Left kidney (tissue), 2 donors: ENCODE results near the gene CELSR1. TPM values are rescaled to one million over a fixed set of nuclear protein-coding genes. Genes with fewer than 3 reads are reported as not detected.
"Not testable (repeated sequence)": the region's sequence is repeated elsewhere in the genome, so short reads cannot be mapped to it uniquely, and the experiment has no call there.

ENCODE experiments used
- DNase-seq: peaks from one replicate; pipeline ENCODE4 v3.0.0-alpha.2; 2013
- polyA plus RNA-seq: library from polyadenylated mRNA; unstranded; fragments of 120-200 nt; gene quantifications from one replicate; pipeline ENCODE4 v1.2.1, GENCODE V29; 2013; ENCODE audit not compliant: insufficient read length

Gene CELSR1
- polyA plus RNA-seq, 1 donor, result 26.1 TPM

DNA sequence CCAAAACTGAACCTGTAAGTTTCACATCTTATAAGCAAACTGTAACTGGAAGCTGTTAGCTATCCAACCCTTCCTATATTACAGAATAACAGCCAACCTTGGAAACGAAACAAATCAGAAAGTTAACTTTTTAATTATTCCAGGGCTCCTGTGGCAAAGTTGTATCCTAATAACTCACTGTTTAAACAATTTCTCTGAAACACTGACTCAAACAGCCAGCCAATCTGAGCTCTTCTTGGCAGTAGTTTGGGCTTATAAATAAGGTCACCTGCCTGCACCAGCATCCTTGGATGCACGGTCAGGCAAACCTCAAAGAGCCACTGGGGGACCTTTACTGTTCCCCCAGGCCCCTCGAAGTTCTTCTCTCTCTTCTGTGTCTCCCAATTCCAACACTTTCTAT, 5.0 kb downstream of the CELSR1 start:
- DNase-seq, result no peak

DNA sequence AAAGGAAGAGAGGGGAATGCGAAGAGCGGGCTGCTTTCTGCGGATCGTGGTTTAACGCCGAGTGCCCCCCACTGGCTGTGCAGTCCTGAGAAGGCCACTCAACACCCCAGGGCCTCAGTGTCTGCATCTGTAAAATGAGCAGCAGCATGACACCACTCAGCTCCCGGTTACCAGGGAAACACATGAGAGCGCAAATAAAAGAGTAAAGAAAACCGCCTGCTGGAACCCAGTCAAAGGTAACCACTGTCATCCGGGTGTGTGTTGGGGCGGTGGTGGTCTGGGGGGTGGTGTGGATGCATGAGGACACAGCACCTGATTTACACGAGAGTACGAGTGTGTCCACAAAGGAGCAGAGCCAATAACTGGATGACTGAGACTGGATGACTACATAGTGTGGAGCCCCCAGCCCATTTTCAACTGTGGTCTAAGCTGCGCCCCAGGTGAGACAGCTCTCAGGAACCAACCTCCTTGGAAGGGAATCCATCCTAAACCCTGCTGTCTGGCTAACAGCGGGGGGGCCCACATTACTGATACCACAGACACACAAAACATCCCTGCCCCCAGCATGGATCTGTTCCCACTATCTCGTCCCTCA, 5.7 kb downstream of the CELSR1 start:
- DNase-seq, result no peak

DNA sequence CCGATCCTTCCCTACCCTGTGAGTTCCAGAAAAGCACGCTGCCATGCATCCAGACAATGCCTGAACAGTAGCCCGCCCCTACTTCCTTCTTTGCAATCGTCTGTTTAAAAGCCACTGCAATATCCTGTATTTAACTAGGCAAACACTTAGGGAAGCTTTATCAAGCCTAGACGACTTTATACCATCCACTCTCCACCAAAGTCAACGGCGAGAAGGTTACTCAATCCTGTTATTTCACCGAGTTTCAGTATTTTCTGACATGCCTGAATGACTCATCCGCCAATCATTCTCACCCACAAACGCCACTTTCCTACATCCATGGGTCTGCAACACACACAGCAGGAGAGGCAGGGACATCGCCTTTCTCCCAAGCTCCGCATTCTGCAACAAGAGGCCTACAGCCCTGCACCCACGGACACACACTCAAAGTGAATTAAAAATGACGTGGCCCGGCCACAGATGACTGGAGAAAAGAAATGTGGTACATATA, 9.3 kb downstream of the CELSR1 start:
- DNase-seq, result no peak

- no peak for DNase-seq
Observed at GRCh38 chr22:46526244-46526839, 11.1 kb downstream of the CELSR1 start.

DNA sequence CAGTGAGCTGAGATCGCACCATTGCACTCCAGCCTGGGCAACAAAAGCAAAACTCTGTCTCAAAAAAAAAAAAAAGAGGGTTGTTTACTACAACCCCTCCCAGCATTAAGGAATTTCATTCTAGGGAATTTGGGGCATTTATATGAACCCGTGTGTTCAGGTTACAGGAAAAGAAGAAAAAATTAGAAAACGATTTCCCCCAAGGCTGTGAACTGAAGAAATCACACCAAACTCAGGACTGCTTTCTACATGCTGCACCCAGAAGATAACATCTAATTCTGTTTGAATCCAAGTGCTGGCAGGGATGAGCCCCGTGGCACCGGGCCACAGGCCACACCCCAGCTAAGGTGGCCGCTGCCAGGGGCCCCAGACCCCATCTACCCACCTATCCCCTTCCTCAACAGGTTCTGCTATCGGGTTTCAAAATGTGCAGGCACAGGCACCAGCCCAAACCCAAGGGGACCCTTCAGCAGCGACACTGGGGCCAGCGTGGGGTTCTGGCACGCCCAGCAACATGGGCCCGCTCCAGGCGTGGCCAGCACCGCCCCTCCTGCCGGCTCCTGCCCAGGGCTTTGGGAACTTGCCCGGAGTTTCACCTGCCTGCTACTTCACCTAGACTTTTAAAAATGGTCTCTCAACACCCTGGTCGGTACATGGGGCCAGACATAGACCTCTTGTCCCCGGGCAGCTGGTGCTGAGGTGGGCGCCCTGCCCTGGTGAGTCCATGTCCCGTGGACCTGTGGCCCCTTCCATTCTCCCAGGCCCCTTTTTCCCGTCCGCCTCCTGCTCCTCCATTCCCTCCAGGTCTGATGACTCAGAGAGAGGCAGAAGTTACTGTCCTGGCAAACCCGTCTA, 11.8 kb downstream of the CELSR1 start:
- no peak for DNase-seq

- DNase-seq, result no peak
Observed at GRCh38 chr22:46524203-46524740, 13.1 kb downstream of the CELSR1 start.

GRCh38 chr22:46522797-46523196, 14.6 kb downstream of the CELSR1 start:
- no peak for DNase-seq

DNA sequence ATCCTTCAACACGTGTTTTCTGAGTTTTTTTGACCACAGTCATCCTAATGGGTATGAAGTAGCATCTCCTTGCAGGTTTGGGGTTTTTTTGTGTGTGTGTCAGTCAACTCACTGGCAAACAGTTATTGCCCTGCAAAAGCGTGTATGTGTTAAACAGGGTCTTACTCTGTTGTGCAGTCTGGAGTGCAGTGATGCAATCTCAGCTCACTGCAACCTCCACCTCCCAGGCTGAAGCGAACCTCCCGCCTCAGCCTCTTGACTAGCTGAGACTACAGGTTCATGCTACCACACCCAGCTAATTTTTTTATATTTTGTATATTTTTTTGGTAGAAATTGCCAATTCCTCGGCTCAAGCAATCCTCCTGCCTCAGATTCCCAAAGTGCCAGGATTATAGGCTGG, 15.4 kb downstream of the CELSR1 start:
- DNase-seq, result no peak

GRCh38 chr22:46520880-46521279, 16.5 kb downstream of the CELSR1 start:
- no peak for DNase-seq

DNA sequence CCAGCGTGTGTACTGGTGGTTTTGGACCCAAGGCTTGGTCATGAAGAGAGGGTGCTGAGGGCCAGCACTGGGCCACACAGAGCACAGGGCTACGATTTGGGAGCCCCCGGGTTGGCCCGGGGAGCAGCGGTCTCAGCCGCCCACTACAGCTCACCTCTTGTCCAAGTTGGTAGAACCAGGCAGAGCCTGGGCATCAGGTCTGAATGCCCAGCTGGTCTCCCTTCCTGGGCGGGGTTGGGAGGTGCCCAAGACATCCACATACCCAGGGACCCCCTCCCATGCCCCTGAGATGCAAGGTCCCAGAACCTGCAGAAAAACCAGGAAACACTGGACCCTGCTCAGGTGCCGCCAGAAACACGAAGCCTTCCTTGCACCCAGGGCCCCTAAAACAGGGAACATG, 18.0 kb downstream of the CELSR1 start:
- no peak for DNase-seq

- no peak for DNase-seq
Observed at GRCh38 chr22:46518542-46519325, 18.7 kb downstream of the CELSR1 start.

DNA sequence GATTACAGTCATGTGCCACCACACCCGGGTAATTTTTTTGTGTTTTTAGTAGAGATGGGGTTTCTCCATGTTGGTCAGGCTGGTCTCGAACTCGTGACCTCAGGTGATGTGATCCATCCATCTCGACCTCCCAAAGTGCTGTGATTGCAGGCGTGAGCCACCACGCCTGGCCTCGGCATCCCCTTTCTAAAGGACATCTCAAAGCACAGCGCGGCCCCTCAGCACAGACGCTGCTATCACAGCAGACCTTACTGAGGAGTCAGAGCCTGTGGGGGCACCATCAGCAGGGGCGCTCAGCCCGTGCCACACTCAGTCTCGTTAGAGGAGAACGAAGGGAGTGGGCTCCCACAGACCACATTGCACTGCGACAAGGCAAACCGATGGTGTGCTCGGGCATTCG, 19.4 kb downstream of the CELSR1 start:
- DNase-seq, result no peak

DNA sequence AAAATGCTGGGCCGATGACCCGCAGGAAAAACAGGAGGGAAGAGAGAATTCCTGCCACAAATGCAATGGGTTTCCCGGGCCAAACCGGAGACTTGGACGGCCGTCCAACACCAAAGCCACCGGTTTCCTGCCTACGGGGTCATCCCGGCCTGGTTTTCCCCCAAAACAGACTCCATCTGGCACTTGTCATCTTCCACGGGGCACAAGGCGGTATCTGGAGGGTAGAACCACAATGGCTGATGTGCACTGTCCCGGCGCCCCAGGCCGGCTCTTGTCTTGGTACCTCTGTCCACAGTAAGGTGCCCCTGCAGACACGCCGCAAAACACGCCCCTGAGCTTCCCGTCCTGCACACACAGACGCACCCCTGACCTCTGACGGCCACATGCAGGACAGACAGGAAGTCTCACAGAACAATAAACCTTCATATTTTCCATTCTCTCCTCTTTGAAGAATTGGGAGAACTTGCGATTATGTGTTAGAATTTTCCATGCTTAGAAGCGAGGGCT, 20.1 kb downstream of the CELSR1 start:
- DNase-seq, result no peak

GRCh38 chr22:46516638-46517037, 20.8 kb downstream of the CELSR1 start:
- DNase-seq, result no peak

DNA sequence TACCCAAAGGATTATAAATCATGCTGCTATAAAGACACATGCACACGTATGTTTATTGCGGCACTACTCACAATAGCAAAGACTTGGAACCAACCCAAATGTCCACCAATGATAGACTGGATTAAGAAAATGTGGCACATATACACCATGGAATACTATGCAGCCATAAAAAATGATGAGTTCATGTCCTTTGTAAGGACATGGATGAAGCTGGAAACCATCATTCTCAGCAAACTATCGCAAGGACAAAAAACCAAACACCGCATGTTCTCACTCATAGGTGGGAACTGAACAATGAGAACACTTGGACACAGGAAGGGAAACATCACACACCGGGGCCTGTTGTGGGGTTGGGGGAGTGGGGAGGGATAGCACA, 21.3 kb downstream of the CELSR1 start:
- DNase-seq, result not testable (repeated sequence)

- DNase-seq, result no peak
Observed at GRCh38 chr22:46515208-46516111, 22.0 kb downstream of the CELSR1 start.

DNA sequence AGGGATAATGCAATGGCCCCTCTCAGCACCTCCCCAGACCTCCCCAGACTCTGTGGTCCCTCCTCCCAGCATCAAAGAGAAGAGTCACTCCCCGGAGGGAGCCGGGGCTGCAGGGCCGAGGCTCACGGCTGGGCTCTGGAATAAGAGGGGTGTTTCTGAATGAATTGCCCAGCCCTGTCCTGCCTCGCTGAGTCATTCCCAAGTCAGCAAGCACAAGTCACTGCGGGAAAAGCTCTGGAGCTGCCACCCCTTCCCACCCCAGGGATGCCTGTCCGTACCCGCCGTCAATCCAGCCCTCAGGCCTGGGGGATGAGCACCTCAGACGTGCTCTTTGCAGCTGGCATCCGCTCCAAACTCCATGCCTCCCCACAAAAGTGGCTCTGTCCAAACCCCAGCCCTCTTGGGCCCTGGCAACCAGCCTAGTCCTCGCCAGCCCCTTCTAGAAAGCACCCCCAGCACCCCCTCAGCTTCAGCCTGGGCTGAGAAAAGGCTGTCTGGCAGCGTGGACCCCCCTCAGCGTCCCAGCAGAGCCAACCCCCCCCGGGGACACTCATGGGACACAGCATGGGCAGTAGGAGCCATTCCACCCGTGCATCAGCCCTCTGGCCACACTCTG, 22.7 kb downstream of the CELSR1 start:
- no peak for DNase-seq

- no peak for DNase-seq
Observed at GRCh38 chr22:46513908-46514550, 23.4 kb downstream of the CELSR1 start.

GRCh38 chr22:46512683-46513082, 24.7 kb downstream of the CELSR1 start:
- DNase-seq, result no peak

GRCh38 chr22:46512039-46512370, 25.4 kb downstream of the CELSR1 start:
- DNase-seq, result no peak
